ENCODE measurements around the gene ATP12A.

The ATP12A gene

DNA sequence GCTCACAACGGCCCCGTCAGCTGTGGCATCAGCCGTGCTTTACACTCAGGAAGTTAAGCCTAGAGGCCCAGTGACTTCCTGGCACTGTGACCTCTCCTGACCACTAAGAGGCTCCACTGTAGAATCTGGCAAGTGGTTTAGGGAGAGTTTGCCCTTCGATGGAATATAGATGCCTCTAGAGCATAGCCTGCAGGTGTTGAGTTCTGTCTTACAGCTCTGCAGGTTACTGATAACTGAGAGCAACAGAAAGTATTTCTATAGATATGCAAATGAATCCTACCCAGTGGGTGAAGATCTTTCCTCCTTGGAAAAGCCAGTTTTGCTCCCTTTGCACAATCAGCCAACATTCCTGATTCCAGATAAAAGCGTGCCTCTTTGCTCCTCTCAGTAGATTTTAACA is 35.8 kb downstream of the ATP12A start:
- Histone ChIP-seq H3K27ac (no peak overlapping the region), H3K4me3 (no peak overlapping the region)
- TF ChIP-seq, protein P1, sequence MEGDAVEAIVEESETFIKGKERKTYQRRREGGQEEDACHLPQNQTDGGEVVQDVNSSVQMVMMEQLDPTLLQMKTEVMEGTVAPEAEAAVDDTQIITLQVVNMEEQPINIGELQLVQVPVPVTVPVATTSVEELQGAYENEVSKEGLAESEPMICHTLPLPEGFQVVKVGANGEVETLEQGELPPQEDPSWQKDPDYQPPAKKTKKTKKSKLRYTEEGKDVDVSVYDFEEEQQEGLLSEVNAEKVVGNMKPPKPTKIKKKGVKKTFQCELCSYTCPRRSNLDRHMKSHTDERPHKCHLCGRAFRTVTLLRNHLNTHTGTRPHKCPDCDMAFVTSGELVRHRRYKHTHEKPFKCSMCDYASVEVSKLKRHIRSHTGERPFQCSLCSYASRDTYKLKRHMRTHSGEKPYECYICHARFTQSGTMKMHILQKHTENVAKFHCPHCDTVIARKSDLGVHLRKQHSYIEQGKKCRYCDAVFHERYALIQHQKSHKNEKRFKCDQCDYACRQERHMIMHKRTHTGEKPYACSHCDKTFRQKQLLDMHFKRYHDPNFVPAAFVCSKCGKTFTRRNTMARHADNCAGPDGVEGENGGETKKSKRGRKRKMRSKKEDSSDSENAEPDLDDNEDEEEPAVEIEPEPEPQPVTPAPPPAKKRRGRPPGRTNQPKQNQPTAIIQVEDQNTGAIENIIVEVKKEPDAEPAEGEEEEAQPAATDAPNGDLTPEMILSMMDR (IDR thresholded peaks at IDR 0.05) = no peak
- DNase-seq (ENCODE audit: low spot score) = no peak

DNA sequence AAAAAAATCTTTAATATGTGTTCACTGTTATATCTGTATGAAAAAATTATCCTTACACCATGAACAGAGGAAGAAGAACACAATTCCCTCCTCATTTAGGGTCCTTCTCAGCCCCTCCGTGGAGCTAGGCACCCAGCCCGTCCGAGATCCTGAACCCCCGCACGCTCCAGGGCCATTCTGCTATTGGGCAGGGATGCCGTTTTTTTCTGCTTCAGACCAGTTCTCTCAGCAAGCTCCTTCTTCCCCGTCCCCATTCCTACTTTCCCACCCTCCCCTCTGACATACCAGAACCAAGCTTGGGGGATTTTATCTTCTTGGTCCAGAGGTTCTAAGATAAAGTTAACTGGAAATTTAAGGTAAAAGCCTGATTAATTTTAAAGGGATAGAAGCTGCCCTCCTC is 36.2 kb downstream of the ATP12A start:
- no peak overlapping the region for H3K4me3 ChIP-seq
- TF ChIP-seq, protein P1 (IDR thresholded peaks at IDR 0.05) = no peak
- H3K27ac ChIP-seq = no peak overlapping the region
- DNase-seq (ENCODE audit: low spot score) = no peak

DNA sequence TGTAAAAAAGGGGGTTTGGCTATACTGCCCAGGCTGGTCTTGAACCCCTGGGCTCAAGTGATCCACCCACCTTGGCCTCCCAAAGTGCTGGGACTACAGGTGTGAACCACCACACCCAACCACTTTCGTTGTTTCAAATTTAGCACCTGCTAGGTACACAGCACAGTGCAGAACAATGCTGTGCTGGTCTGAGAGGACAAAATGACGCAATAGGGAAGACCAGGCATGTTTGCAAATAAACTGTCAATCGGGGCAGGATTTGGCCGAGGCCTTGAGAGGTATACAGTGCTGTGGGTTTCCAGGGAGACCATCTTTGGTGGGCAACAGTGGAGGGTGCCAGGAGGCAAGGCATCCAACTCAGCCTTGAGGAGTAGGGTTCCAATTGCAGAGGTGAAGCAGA is 37.0 kb downstream of the ATP12A start:
- TF ChIP-seq, protein P1 (IDR thresholded peaks at IDR 0.05) = no peak
- Histone ChIP-seq H3K4me3 (no peak overlapping the region), H3K27ac (no peak overlapping the region)
- DNase-seq (ENCODE audit: low spot score) = no peak

DNA sequence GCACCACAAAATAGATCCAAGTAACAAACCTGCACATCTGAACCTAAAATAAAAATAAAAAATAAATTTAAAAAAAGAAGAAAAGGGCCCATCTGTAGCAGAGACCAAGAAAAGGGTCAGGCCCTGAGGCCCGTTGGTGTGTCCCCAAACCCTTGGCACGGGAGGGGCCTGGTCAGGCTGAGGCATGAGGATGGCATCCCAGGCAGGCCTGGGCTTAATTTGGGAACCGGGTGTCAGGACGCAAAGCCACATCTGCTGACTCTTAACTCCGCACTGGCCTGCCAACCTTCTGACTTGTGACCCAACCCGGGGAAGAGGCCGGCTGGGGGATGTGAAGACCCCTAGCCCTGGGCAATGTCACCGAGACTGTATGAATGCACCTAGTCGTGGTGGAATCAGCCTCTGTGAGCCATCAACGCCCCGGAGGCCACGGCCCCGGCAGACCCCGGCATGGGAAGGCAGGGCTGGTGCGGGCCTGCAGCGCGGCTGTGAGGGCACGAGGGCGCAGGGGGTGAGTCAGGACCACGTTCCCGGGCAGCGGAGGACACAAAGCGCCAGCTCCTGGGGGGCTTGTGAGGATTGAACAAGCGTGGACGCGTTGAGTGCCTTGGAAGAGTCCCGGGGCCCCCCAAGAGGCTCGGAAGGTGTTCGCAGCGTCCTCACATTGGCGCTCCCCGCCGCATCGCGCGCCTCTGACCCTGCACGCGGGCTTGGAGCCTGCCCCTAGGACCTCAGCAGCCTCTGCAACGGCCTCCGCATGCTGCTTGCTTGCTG is 38.2 kb downstream of the ATP12A start:
- H3K27ac ChIP-seq = no peak overlapping the region
- H3K4me3 ChIP-seq = no peak overlapping the region
- TF ChIP-seq, protein P1 (IDR thresholded peaks at IDR 0.05) = no peak
- no peak for DNase-seq (ENCODE audit: low spot score)

DNA sequence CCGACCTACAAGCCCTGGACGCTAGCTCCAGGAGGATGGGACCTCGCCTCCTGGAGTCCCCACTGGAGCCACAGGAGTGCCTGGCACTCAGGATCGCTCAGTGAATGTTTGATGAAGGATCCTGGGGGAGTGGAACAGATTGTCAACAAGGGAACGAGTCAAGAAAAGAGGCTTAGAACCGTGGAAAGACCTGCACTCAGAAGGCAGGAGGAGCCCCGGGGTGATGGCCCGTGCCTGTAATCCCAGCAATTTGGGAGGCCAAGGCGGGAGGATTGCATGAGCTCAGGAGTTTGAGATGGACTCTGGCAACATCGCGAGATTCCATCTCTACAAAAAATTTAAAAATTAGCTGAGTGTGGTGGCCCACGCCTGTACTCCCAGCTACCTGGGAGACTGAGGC is 38.9 kb downstream of the ATP12A start:
- Histone ChIP-seq H3K27ac (no peak overlapping the region), H3K4me3 (no peak overlapping the region)
- no peak for DNase-seq (ENCODE audit: low spot score)
- TF ChIP-seq, protein P1 (IDR thresholded peaks at IDR 0.05) = no peak

DNA sequence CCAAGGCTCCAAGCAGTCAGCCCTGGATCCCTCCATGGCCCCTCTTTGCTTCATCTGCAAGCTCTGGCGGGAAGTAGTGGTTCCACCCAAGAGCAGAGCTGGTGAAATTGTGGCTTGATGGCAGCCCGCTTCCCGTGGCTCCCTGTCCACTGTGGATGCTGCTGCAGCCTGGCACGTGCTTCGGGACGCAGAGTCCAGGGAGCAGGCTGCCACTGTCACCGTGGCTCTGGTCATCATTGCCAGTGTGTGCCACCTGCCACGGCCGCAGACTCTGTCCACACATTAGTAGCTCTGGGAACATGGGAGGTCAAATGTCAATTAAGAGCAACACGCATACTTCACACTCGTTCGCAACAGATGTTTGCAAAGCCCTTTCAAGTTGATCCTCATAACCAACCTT is 43.0 kb downstream of the ATP12A start:
- H3K4me3 ChIP-seq = no peak overlapping the region
- TF ChIP-seq, protein P1 (IDR thresholded peaks at IDR 0.05) = no peak
- DNase-seq (ENCODE audit: low spot score) = peak; percentile 31
- H3K27ac ChIP-seq = no peak overlapping the region

DNA sequence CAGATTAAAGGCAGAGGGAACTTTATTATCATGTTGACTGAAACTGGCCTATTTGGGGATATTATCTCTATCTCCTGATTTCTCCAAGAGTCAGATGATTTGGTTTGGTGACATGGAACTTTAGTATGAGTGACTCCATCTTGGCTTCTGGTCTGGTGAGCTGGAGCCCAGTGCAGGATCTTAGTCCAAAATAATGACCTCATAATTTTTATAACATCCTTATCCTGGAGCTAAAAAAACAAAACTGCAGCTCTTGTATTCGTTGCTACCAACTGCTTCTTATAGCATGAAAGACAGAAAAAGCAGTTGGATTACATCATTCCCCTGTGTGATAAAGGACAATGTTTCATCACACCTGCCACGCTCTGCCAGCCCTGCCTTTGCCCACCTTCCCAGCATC is 44.5 kb downstream of the ATP12A start:
- no peak for DNase-seq (ENCODE audit: low spot score)

More for the DNA sequence above, 44.5 kb downstream of the ATP12A start:
- Histone ChIP-seq H3K4me3 (no peak overlapping the region), H3K27ac (no peak overlapping the region)
- TF ChIP-seq, protein P1 (IDR thresholded peaks at IDR 0.05) = no peak

Measured in coronary artery (tissue), 2 donors.